HG02642 (cell line): ENCODE measurements around the gene FAM131B.

Experiments used
- ATAC-seq: cut with Tn5 transposase; IDR thresholded peaks from one replicate; pipeline ENCODE4 v1.9.1; 2021; ENCODE audit warnings: mild to moderate bottlenecking; ENCODE audit not compliant: unreplicated experiment, poor library complexity

Gene FAM131B

GRCh38 chr7:143361552-143362130, 872 bp downstream of the FAM131B start:
- no peak for ATAC-seq

GRCh38 chr7:143360788-143361551, 1.5 kb downstream of the FAM131B start:
- no peak for ATAC-seq

- ATAC-seq, result no peak
These were observed 2.7 kb downstream of the FAM131B start for GRCh38 chr7:143359771-143360353.

GRCh38 chr7:143358626-143359025, 3.9 kb downstream of the FAM131B start:
- ATAC-seq, result no peak

- ATAC-seq, result no peak
These were observed 6.0 kb downstream of the FAM131B start for GRCh38 chr7:143356414-143357050.

- ATAC-seq, result no peak
These were observed 6.8 kb downstream of the FAM131B start for GRCh38 chr7:143355450-143356385.

- ATAC-seq, result no peak
These were observed 7.5 kb downstream of the FAM131B start for GRCh38 chr7:143354965-143355364.

- ATAC-seq, result no peak
These were observed 8.1 kb downstream of the FAM131B start for GRCh38 chr7:143354376-143354775.

- ATAC-seq, result no peak
These were observed 9.9 kb downstream of the FAM131B start for GRCh38 chr7:143352531-143353002.

GRCh38 chr7:143351574-143351973, 10.9 kb downstream of the FAM131B start:
- no peak for ATAC-seq

- ATAC-seq, result no peak
These were observed 11.5 kb downstream of the FAM131B start for GRCh38 chr7:143351060-143351459.

- ATAC-seq, result no peak
These were observed 14.6 kb downstream of the FAM131B start for GRCh38 chr7:143347950-143348349.

- no peak for ATAC-seq
These were observed 16.5 kb downstream of the FAM131B start for GRCh38 chr7:143346018-143346417.

- no peak for ATAC-seq
These were observed 17.0 kb downstream of the FAM131B start for GRCh38 chr7:143345428-143345900.

GRCh38 chr7:143343596-143343995, 18.9 kb downstream of the FAM131B start:
- ATAC-seq, result no peak

GRCh38 chr7:143341842-143342241, 20.7 kb downstream of the FAM131B start:
- ATAC-seq, result no peak

- ATAC-seq, result no peak
These were observed 25.3 kb downstream of the FAM131B start for GRCh38 chr7:143337216-143337615.

- no peak for ATAC-seq
These were observed 28.3 kb downstream of the FAM131B start for GRCh38 chr7:143334244-143334643.

GRCh38 chr7:143331179-143331801, 31.2 kb downstream of the FAM131B start:
- no peak for ATAC-seq
